H9 (cell line): ENCODE results near the gene ENPP5. TPM values are rescaled to one million over a fixed set of nuclear protein-coding genes. Genes with fewer than 3 reads are reported as not detected.

ENCODE experiments used
- DNase-seq: peaks from one replicate; pipeline ENCODE4 v3.0.0-alpha.2; 2017
- H2AFZ ChIP-seq: one replicate; pipeline ENCODE4 v1.6.1; 2013; ENCODE audit warnings: mild to moderate bottlenecking, low read length, control low read depth, moderate library complexity
- H2AK5ac ChIP-seq: 2 replicates; pipeline ENCODE4 v1.6.1; 2013; ENCODE audit warnings: low read length, control low read depth, mixed read lengths; ENCODE audit not compliant: insufficient read length
- H2BK120ac ChIP-seq: one replicate; pipeline ENCODE4 v1.6.1; 2013; ENCODE audit warnings: low read depth, mild to moderate bottlenecking, low read length, control low read depth, inconsistent platforms; ENCODE audit not compliant: poor library complexity, severe bottlenecking
- H2BK12ac ChIP-seq: 2 replicates; pipeline ENCODE4 v1.6.1; 2013; ENCODE audit warnings: low read length, control low read depth, mixed read lengths, low read depth; ENCODE audit not compliant: insufficient read length
- H2BK15ac ChIP-seq: 2 replicates; pipeline ENCODE4 v1.6.1; 2013; ENCODE audit warnings: low read depth, low read length, control low read depth
- H2BK20ac ChIP-seq: one replicate; pipeline ENCODE4 v1.6.1; 2013; ENCODE audit warnings: low read depth, mild to moderate bottlenecking, low read length, control low read depth, inconsistent platforms; ENCODE audit not compliant: poor library complexity, severe bottlenecking
- H2BK5ac ChIP-seq: 2 replicates; pipeline ENCODE4 v1.6.1; 2013; ENCODE audit warnings: low read length, control low read depth, mixed read lengths; ENCODE audit not compliant: insufficient read length
- H3K14ac ChIP-seq: 2 replicates; pipeline ENCODE4 v1.6.1; 2013; ENCODE audit warnings: low read length, control low read depth; ENCODE audit not compliant: insufficient read depth
- H3K18ac ChIP-seq: 2 replicates; pipeline ENCODE4 v1.6.1; 2013; ENCODE audit warnings: low read depth, mild to moderate bottlenecking, mixed read lengths, low read length, control low read depth; ENCODE audit not compliant: insufficient read length
- H3K23ac ChIP-seq: 2 replicates; pipeline ENCODE4 v1.6.1; 2013; ENCODE audit warnings: low read length, control low read depth, mixed read lengths, low read depth; ENCODE audit not compliant: insufficient read length
- H3K23me2 ChIP-seq: 2 replicates; pipeline ENCODE4 v1.6.1; 2013; ENCODE audit warnings: low read depth, mild to moderate bottlenecking, mixed read lengths, low read length, control low read depth; ENCODE audit not compliant: insufficient read length, poor library complexity, severe bottlenecking
- H3K27ac ChIP-seq: 2 replicates; pipeline ENCODE4 v1.5.1; 2013; ENCODE audit warnings: low read length, control low read depth, mixed read lengths, low read depth; ENCODE audit not compliant: insufficient read length
- H3K27me3 ChIP-seq: 2 replicates; pipeline ENCODE4 v1.6.1; 2013; ENCODE audit warnings: low read length, control low read depth, inconsistent platforms; ENCODE audit not compliant: insufficient read depth
- H3K4ac ChIP-seq: 2 replicates; pipeline ENCODE4 v1.6.1; 2013; ENCODE audit warnings: low read depth, mild to moderate bottlenecking, control low read depth, inconsistent platforms, low read length, moderate library complexity
- H3K4me1 ChIP-seq: 2 replicates; pipeline ENCODE4 v1.6.1; 2013; ENCODE audit warnings: low read length, control low read depth, inconsistent platforms; ENCODE audit not compliant: insufficient read depth
- H3K4me2 ChIP-seq: 2 replicates; pipeline ENCODE4 v1.6.1; 2013; ENCODE audit warnings: low read length, control low read depth, mixed read lengths; ENCODE audit not compliant: insufficient read length, insufficient read depth
- H3K56ac ChIP-seq: 2 replicates; pipeline ENCODE4 v1.6.1; 2013; ENCODE audit warnings: low read depth, mild to moderate bottlenecking, mixed read lengths, low read length, control low read depth; ENCODE audit not compliant: insufficient read length
- H3K79me1 ChIP-seq: 2 replicates; pipeline ENCODE4 v1.6.1; 2013; ENCODE audit warnings: low read depth, mild to moderate bottlenecking, moderate library complexity, low read length, control low read depth, inconsistent platforms; ENCODE audit not compliant: insufficient read depth, poor library complexity, severe bottlenecking
- H3K79me2 ChIP-seq: 2 replicates; pipeline ENCODE4 v1.6.1; 2013; ENCODE audit warnings: low read length, control low read depth, inconsistent platforms; ENCODE audit not compliant: insufficient read depth
- H3K9ac ChIP-seq: 2 replicates; pipeline ENCODE4 v1.6.1; 2013; ENCODE audit warnings: low read length, control low read depth, mixed read lengths; ENCODE audit not compliant: insufficient read length; ENCODE audit errors: extremely low read depth
- H3K9me3 ChIP-seq: one replicate; pipeline ENCODE4 v1.6.1; 2013; ENCODE audit warnings: low read depth, low read length, inconsistent platforms; ENCODE audit not compliant: control insufficient read depth
- H3T11ph ChIP-seq: one replicate; pipeline ENCODE4 v1.6.1; 2013; ENCODE audit warnings: mild to moderate bottlenecking, low read length, control low read depth, inconsistent platforms
- H4K20me1 ChIP-seq: one replicate; pipeline ENCODE4 v1.6.1; 2013; ENCODE audit not compliant: control insufficient read depth, insufficient read length, insufficient read depth
- H4K5ac ChIP-seq: 2 replicates; pipeline ENCODE4 v1.6.1; 2013; ENCODE audit warnings: low read depth, mild to moderate bottlenecking, mixed read lengths, low read length, control low read depth; ENCODE audit not compliant: insufficient read length
- H4K8ac ChIP-seq: replicated peaks from 2 replicates; pipeline ENCODE4 v1.6.1; 2013; ENCODE audit warnings: low read length, control low read depth, mixed read lengths, low read depth; ENCODE audit not compliant: insufficient read length
- H4K91ac ChIP-seq: 2 replicates; pipeline ENCODE4 v1.6.1; 2013; ENCODE audit warnings: low read depth, mild to moderate bottlenecking, moderate library complexity, mixed read lengths, low read length, control low read depth; ENCODE audit not compliant: insufficient read length
- H3K27ac Mint-ChIP-seq, 3 experiments: 2 replicates in 2 of 3; 3 replicates in 1 of 3; pipeline ENCODE4 v1.8.0; 2020 to 2021; ENCODE audit warnings: mixed read lengths in 3 of 3, mild to moderate bottlenecking in 1 of 3, moderate library complexity in 1 of 3
- H3K27me3 Mint-ChIP-seq: 2 replicates; pipeline ENCODE4 v1.8.0; 2021; ENCODE audit warnings: low read depth, mild to moderate bottlenecking, moderate library complexity, mixed read lengths
- H3K36me3 Mint-ChIP-seq, 3 experiments: 2 replicates in 2 of 3; 3 replicates in 1 of 3; pipeline ENCODE4 v1.8.0; 2020 to 2021; ENCODE audit warnings: low read depth in 3 of 3, mixed read lengths in 3 of 3; ENCODE audit not compliant: insufficient read depth in 1 of 3
- H3K4me1 Mint-ChIP-seq, 2 experiments: 2 replicates each; pipeline ENCODE4 v1.8.0; 2020; ENCODE audit warnings: mixed read lengths in 2 of 2
- H3K4me3 Mint-ChIP-seq, 2 experiments: 2 replicates in 1 of 2; 3 replicates in 1 of 2; pipeline ENCODE4 v1.8.0; 2020 to 2021; ENCODE audit warnings: mild to moderate bottlenecking in 2 of 2, mixed read lengths in 2 of 2, moderate library complexity in 1 of 2
- H3K9me3 Mint-ChIP-seq, 2 experiments: 2 replicates in 1 of 2; 3 replicates in 1 of 2; pipeline ENCODE4 v1.8.0; 2020; ENCODE audit warnings: mild to moderate bottlenecking in 2 of 2, mixed read lengths in 2 of 2, moderate library complexity in 1 of 2
- WGBS: extraction: QIAGEN DNeasy Blood & Tissue Kit; methylation state at CpG from one replicate; pipeline ENCODE4 v1.1.7; 2013; ENCODE audit warnings: missing lambda C conversion rate, low lambda C conversion rate, mixed read lengths; ENCODE audit not compliant: insufficient read length; ENCODE audit errors: extremely low coverage; 5-methylcytosine and 5-hydroxymethylcytosine counted together
- total RNA-seq: library from RNA; stranded (reverse); gene quantifications from 2 replicates; pipeline ENCODE4 v1.2.1, GENCODE V29; 2021
- TF ChIP-seq, protein P1 (sequence below): fragments of 200-600 bp; sonication (generic); conservative IDR thresholded peaks from 3 replicates; pipeline ENCODE4 v1.8.0; 2021; ENCODE audit warnings: antibody characterized with exemption, mild to moderate bottlenecking

Gene ENPP5
- total RNA-seq, 1 experiment from 2014 or later: 4.6 TPM

- H2BK15ac ChIP-seq: no peak overlapping the region
- no peak overlapping the region for H3K14ac ChIP-seq
- no peak overlapping the region for H4K91ac ChIP-seq
- WGBS: no CpG with 5 or more reads among the region's 4 CpGs
- no peak overlapping the region for H3K23ac ChIP-seq
- no peak overlapping the region for H2BK12ac ChIP-seq
- H3K79me2 ChIP-seq: no peaks in the 10 kb centered on the region
- no peak overlapping the region for H3K4me2 ChIP-seq
- no peak overlapping the region for H4K8ac ChIP-seq
- no peak overlapping the region for H3T11ph ChIP-seq
- no peak overlapping the region for H2BK20ac ChIP-seq
- Mint-ChIP-seq H3K36me3 (peaks cover 0 to 20% (median 4%) of the 10 kb centered on the region in 3 experiments; a peak in 5 of 7 replicates), H3K27me3 (peaks cover 2% of the 10 kb centered on the region; the same call in 1 of the 2 replicates), H3K9me3 (peaks cover 2 to 5% of the 10 kb centered on the region in 2 experiments; a peak in 3 of 5 replicates), H3K4me3 (no peak overlapping the region), H3K27ac (no peak overlapping the region), H3K4me1 (peaks cover 14 to 24% of the 10 kb centered on the region in 2 experiments)
- no peak overlapping the region for H3K4ac ChIP-seq
- no peaks in the 10 kb centered on the region for H3K9me3 ChIP-seq
- no peak overlapping the region for H2AFZ ChIP-seq
- H3K56ac ChIP-seq: no peak overlapping the region
- no peak overlapping the region for H2BK5ac ChIP-seq
- no peaks in the 10 kb centered on the region; the same call in 1 of the 2 replicates for H3K4me1 ChIP-seq
- no peak overlapping the region for H2AK5ac ChIP-seq
- H3K9ac ChIP-seq: no peak overlapping the region
- H4K20me1 ChIP-seq: no peaks in the 10 kb centered on the region
- no peak for DNase-seq
- no peaks in the 10 kb centered on the region for H3K27me3 ChIP-seq
- no peak overlapping the region for H4K5ac ChIP-seq
- no peaks in the 10 kb centered on the region for H3K23me2 ChIP-seq
- no peak overlapping the region for H2BK120ac ChIP-seq
- TF ChIP-seq, protein P1, sequence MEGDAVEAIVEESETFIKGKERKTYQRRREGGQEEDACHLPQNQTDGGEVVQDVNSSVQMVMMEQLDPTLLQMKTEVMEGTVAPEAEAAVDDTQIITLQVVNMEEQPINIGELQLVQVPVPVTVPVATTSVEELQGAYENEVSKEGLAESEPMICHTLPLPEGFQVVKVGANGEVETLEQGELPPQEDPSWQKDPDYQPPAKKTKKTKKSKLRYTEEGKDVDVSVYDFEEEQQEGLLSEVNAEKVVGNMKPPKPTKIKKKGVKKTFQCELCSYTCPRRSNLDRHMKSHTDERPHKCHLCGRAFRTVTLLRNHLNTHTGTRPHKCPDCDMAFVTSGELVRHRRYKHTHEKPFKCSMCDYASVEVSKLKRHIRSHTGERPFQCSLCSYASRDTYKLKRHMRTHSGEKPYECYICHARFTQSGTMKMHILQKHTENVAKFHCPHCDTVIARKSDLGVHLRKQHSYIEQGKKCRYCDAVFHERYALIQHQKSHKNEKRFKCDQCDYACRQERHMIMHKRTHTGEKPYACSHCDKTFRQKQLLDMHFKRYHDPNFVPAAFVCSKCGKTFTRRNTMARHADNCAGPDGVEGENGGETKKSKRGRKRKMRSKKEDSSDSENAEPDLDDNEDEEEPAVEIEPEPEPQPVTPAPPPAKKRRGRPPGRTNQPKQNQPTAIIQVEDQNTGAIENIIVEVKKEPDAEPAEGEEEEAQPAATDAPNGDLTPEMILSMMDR: no peak
- no peaks in the 10 kb centered on the region for H3K79me1 ChIP-seq
- no peak overlapping the region for H3K27ac ChIP-seq
- no peak overlapping the region for H3K18ac ChIP-seq
Observed at GRCh38 chr6:46201702-46202101, 30.9 kb upstream of the ENPP5 start.
